CD4-positive, alpha-beta T cell treated with Interleukin-15 for 4 hours (primary cell): ENCODE results near the gene OXNAD1.
"Not testable (repeated sequence)": the region's sequence is repeated elsewhere in the genome, so short reads cannot be mapped to it uniquely, and the experiment has no call there.

Source experiments
- DNase-seq: peaks from one replicate; pipeline ENCODE4 v3.0.0-alpha.2; 2020; ENCODE audit warnings: low spot score

OXNAD1 gene

DNA sequence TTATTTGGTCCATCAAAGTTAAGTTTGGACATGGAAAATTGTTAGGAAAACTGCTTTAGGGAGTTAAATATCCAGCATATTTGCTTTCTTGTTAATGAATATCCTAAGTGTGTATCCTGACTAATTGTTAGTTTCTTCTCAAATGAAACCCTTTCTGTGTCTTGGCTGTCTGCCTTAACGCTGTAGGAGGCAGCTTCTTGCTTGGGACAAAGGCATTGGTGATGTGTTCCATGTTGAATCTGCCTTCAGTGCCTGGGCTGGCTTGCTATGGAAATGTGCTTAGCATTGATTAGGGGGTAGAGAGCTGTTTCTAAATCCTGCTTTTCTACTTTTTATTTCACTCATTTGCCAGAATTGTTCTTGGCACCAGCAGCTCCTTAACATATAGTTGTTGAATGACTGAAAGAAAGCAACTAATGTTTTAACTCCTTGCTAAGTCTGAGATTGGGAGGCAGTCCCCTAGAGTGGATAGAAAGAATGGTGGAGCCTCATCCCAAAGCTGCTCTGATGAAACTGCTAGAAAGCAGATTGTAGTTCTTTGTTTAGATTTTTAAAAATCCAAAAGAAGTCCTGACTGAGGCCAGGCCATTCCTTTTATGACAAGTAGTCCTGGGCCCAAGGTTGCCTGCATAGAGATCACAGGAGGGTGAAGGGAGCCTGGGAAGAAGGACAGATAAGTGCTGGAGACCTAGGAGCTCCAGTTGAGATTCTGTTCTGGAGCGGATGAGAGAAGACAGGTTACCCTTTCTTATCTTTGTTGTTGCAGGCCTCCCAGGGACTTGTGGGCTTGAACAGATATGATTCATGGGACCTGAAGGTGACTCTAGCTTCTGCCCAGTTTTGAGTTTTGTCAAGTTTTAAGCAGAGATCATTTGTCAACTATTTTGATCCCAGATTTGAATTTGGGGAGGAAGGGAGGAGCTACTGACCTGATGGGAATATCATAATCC, 39.3 kb downstream of the OXNAD1 start:
- no peak for DNase-seq

DNA sequence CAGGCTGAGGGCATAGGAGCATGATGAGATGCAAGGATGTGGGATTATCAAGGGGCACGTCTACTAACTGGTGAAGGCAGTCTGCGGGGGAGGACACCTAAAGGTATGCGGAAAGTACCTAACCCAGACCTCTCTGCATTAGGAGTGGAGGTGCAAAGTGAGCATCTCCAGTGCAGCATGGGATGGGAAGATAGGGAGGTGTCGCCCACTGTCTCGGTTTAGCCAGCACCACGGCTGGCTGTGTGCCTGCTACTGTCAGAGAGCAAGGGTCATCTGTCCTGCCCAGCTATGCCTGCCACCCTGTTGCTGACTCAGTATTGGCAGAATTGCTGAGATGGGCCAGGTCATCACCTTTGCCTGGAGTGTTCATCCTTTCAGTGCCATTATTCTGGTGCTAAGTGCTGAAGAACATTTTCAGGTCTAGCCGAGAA, 40.1 kb downstream of the OXNAD1 start:
- DNase-seq = no peak

DNA sequence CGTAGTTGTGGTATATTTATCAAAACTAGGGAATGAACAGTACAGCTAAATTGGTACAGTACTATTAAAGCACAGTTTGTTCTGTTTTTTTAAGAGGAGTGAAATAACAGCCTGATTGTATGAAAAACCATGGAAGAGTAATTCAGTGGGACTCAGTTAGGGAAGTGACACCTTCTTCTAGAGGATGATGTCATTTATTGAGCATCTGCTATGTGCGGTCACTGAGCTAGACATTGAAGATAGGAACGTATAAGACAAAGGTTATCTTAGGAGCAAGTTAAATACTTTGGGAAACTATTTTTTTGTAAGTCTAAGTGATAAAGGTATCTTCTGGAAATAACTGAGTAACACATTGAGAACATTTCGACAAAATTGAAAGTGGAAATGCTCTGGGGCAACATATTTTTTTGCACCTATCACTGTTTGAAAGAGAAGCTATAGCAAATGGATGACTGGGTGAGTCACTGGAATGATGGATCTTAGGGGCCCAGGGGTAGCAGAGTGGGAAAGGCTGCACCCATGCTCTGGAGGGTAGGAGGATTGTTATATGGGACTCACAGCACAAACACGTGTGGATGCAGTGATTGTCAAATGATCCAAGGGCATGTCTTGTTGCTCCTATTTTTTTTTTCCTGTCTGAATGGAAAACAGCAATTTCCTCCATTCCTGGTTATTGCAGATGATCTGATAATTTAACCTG, 43.0 kb downstream of the OXNAD1 start:
- DNase-seq = no peak

DNA sequence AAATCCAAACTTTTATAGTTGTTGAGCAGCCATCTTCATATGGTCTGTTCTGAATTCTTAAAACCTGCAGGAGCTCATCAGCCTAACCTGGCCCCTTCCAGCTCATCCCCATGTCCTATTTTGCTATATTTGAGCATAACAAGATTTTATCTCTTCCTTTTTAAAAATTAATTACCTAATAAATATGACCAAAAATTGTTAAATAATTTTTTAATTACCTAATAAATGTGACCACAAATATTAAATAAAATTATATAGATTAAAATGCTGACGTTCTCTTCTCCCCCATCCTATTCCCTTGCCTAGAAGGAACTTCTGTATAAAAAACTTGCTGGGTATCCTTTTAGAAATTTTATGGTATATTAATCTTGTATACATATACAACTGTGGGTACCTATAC, 43.7 kb downstream of the OXNAD1 start:
- DNase-seq = no peak

DNA sequence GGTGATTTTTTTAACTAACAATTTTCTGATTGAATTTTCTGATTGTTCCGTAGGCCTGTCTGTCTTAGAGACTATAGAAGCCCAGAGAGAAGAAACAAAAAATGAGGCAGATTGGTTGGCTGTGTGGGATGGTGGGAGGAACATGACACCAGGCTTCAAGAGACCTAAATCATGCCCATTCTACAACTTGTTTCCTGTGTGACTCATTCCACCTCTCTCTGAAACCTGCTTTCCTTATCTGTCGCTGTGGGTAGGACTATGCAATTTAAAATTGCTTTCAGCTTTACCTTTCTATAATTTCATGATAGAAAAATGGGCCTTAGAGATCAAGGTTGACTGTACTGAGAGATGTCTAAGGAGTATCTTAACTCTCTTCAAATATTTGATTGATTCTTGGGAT, 44.5 kb downstream of the OXNAD1 start:
- DNase-seq = peak; percentile 83

DNA sequence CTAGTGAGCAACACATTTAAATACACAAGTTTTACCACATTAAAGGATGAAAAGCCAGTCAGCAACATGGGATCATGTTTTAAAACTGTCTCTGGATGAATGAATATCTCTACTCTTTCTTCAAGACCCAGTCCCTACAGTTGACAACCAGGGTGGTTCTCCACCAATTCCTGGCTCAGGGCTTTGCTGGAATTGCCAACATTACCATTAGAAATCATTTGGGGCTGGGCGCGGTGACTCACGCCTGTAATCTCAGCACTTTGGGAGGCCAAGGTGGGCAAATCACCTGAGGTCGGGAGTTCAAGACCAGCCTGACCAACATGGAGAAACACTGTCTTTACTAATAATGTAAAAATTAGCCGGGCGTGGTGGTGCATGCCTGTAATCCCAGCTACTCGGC, 45.5 kb downstream of the OXNAD1 start:
- not testable (repeated sequence) for DNase-seq

DNA sequence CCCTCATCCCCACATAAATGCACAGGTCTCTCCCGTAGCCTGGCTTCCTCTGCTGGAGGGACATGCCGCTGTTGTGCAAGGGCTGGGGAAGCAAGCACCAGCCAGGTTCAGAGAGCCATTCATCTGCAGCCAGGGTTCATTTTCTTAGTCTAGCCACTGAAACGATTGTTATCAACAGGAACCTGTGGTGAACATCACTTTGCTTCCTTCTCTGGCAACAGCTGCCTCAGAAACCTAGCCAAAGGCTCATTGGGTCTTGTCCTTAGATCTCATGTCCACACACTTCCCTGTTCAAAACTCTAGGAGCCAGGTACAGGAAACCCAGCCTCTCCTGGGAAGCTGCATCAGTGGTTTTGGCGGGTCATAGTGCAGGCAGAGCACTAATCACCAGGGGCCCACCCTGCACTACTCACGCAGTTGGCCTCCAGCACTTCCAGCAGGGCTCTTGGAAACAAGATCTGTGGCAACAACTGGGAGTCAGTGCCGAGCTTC, 47.0 kb downstream of the OXNAD1 start:
- peak; percentile 68 for DNase-seq

DNA sequence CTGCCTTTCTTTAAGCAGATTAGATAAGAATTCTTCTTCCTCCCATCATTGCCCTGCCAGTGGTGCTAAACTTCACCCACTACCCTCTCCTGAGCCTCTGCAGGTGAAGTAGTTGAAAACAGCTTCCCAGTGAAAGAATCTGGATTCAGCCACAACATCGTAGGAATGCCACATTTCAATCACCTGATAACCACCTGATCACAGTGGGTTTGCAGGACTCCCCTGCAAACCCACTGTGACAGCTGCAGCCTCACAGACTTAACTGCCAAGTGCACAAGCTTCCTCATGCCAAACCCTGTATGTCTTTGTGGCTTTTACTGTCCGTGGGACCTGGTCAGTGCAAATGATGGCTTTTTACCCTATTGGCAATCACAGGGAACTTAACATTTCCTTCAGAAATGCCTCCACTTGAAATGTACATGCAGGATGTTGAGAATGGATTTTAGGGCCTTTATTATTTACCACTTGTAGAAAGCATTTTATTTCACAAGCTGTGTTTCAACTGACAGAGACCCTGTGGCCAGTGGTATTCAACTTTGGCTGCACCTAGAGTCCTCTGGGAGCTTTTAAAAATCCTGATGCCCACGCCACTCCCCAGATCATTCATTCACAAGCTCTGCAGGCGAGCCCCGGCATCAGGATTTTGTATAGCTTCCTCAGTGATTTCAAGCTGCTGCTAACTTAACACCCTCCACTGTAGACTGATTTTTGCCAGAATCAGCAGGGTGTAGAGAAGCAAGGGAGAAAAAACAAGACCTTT, 49.1 kb downstream of the OXNAD1 start:
- no peak for DNase-seq

DNA sequence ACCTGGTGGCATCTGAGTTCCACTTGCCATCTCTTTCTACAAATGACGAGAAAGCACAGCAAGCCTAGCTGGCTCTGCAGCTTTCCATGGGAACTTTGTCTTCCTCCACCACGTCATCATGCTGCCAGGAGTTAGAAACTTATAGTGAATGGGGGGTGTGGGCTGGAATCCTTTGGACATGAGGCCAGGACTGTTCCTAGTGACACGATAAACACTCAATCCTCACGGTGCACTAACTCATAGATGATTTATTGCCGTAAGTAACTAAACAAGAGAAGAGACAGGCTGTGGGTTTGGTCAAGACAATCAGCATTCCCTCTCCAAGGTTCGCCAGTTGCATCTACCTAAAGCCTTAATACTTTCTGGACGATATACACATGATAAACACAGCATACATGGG, 50.6 kb downstream of the OXNAD1 start:
- no peak for DNase-seq

DNA sequence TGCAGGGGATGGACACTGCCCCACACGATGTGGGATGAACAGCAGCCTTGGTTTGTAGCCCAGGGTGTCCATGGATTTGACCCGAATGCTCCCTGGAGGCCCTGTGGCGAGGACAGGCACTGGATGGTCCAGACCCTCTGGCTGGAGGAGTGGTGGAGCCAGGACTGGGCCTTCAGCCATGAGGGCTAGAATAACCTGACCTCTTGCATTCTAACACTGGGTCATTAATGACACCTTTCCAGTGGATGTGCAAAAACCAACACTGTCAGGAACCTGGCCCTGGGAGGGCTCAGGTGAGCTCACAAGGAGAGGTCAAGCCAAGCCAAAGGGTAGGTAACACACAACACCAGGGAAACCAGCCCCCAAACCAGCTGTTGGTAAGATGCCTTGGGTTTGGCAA, 51.4 kb downstream of the OXNAD1 start:
- no peak for DNase-seq

DNA sequence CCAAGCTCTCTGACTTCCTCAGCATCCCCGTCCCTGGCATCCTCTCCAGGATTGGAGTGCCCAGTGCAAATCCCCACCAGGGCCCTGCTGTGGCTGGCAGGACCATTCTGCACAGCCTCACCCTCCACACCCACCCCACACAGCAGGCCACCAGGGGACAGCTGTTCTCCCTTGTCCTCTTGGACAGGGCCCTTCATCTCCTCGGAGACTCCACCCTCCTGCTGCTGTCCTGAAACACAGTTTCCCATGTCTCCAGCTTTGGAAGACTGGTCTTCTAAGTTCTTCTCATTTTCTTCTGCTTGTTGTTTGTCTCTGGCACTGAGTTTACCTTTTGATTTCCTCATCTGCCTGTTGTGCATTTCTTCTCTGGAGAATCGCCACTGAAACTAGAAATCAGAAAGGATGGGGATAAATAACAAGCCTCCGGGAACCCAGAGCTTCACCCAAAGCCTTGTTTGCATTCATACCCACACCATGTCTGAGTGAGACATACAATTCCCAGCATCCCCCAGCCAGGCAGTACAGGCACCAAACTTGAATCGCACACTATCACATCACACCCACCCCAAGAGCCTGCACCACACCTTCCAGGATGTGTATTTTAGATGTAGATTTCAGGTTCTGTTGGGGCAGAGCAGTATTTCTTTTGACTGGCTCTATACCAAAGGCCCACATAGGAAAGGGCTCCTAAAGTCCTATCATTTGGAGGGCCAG, 52.0 kb downstream of the OXNAD1 start:
- no peak for DNase-seq

DNA sequence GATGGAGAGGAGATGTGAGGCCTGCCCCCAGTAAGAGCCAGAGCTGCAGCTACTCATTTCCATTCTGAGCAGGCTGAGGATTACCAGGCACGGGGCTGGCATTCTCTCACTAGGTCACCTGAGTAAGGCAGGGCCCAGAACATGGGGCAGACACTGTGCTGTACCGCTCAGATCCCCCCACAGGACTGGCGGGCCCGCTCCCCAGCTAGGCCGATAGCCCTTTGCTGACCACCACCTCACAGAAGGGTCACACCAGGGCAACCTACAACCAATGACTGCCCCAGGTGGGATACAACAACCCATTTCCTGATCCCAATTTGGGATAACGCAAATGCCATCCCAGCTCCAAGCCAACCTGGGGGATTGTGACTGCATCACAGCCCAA, 52.5 kb downstream of the OXNAD1 start:
- DNase-seq = no peak

DNA sequence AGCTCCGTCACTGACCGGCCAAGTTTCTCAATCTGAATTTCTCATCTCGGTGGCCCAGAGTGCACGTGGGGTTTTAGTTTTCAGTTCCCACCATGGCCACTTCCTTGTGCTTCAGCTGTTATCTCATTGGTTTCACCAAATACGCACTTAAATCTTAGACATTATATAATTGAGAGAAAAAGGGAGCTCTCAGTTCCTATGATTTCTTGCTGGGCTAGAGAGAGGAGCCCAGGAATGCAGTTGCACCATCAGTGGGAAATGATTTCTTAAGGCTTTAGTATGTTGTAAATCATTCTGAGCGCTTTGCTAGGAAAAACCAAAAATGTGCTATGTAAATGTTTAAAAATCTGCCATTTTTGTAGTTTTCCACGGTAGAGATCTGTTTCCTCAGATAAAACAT, 53.2 kb downstream of the OXNAD1 start:
- DNase-seq = no peak

DNA sequence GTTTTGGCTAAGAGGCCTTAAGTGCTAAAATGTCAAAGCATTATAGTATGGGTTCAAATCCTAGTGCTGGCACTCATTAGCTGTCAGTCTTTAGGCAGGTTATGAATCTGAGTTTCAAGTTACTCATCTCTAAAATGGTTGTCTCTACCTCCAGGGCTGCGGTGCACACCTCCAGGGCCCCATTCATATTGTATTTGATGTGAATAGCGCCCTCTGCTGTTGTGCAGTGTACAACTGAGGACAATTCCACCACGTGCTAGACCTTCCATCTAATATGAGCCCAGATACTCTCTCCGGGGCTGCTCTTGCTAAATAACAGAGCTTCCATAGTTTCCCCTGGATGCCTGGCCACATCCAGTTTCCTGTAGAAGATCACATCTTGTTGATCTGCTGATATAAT, 54.3 kb downstream of the OXNAD1 start:
- peak; percentile 92 for DNase-seq

DNA sequence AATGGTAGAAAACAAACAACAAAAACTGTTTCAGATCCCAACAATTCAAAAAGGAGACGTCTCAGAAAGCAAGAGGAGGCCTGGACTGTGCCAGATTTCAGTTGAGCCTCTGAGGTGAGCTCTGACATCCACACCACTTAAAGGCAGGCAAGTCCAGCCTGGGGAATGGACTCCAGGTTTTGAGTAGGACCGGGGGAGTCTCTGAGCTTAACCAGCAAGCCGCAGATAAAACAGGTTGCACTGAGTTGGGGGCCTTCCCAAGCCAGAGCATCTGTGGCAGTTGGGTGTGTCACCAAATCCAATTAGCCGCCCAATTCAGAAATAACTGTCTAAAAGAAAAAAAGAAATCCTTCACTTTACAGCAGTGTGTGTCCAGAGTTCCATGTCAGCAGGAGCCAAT, 54.7 kb downstream of the OXNAD1 start:
- no peak for DNase-seq

DNA sequence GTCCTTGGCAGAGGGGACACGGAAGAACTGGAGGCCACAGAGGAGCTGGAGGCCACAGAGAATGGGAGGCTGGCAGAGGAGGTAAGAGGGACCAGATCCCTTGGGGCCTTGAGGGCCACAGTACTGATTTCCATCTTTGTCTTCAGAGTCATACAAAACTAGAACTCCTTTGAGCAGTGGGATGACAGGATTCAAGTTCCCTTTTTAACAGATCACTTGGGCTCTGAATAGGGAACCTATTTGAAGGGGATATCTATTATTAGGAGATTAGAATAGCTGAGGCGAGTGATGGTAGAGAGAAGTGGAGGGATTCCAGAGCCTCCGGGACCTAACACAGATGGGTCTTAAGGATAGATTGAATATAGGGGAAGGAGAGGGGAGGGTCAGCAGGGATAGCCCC, 55.7 kb downstream of the OXNAD1 start:
- DNase-seq = no peak

DNA sequence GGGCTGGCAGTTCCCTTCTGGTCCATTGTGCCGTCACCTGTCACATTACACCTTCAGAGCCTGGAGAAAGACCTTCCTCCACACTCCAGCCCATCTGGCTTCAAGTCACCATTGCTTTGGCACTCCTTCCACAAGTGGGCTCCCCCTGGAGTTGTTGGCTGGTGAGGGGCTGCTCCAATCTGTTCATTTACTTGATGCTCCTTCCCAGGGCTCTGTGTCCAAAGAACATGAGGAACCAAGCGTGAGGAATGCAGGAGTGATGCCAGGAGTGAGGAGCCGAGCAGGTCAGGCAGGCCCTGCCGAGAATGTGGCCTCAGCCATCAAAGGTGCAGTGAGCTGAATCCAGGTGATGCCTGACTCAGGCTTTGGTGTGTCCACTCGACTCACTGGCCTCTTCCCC, 57.2 kb downstream of the OXNAD1 start:
- no peak for DNase-seq

DNA sequence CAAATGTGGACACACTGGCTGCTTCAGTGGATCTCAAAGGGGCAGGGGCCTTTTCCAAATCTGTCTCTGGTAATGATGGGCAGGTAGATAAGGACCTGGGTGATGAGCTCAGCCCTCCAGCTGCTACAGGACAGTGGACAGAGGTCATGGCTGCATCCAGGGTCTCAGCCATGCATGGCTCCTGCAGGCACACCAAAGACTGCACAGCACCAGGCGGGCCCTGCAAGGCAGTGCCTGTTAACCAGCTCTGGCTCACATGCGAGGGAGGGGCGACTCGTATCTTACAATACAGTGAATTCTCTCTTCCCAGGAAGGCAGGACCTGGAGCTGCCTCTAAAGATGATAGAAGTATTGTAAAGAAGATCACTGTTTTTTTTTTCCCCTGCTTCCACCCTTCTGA, 58.7 kb downstream of the OXNAD1 start:
- DNase-seq = no peak

DNA sequence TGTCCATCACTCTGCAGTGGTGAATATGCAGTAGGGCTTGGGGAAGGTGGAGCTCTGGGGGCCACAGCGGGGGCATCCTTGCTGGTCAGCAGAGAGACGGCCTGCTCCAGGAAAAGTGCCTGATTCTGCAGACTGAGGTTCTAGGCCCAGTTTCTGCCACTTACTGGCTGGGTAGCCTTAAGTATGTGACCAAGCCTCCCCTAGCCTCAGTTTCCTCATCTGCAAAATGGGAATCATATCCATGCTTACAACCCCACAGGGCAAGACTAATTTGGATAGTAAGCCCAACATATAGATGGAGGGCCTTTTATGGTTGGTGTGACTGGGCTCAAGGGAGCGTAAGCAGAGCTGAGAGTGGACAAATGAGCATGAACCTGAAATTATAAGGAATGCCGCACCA, 60.8 kb downstream of the OXNAD1 start:
- DNase-seq = no peak

DNA sequence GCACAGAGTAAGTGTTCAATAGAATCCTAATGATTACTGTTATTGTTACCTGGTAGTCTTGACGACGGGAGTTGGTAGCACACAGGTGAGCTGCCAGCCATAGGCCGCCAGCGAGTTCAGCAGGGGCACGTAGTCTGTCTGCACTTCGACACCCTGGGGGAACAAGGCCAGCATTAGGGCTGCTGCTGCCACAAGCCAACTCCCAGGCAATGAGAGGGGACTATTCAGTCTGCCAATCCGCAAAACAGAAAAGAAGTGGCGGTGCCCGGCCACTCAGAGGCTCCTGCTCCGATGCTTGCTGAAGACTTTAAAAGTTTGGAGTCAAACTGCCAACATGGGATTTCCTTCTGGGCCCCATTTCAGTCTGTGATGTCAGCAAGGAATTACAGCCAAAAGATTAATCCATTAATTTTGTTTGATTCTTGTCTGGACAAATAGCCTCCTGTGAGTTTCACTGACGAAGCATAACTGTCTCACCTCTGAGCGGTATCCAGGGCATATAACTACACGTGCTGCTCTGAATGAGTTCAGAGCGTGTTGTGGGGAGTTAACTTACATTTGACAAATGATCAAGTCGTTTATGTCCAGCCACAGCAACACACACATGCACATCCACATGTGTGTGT, 61.8 kb downstream of the OXNAD1 start:
- no peak for DNase-seq

DNA sequence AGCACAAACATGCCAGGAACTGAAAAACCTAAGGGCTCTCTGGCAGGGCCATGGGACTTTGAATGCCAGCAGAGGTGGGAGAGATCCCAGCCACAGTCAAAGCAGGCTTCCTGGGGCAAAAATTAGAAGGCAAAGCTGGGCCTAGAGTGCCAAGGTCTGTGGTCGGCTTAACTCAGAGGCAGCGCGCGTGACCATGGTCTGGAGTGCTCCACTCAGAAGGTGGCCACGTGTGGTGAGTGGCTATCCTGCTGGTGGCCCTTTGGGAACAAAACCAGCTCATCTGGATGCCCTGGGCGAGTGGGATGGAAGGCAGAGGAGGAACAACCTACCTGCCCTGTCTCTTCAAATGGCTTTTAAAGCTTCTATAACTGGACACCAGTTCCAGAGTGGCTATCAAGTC, 63.1 kb downstream of the OXNAD1 start:
- DNase-seq = no peak
